Gastrocnemius medialis (tissue), 4 donors: ENCODE results near the gene ANAPC16. TPM values are rescaled to one million over a fixed set of nuclear protein-coding genes. Genes with fewer than 3 reads are reported as not detected.

Experiments used
- ATAC-seq, 2 donors: fragments of 150-250 bp; one replicate each; pipeline ENCODE4 v1.9.1; 2016
- DNase-seq, 2 donors: peaks; one replicate each; pipeline ENCODE4 v3.0.0-alpha.2; 2019
- H3K27ac ChIP-seq, 4 donors: fragments of 200-600 bp; sonication (generic); 1 replicate in 1 of 4; 2 replicates in 3 of 4; pipeline ENCODE4 v1.5.1; 2016 to 2018; ENCODE audit warnings: mild to moderate bottlenecking in 2 of 4, moderate library complexity in 1 of 4
- H3K27me3 ChIP-seq, 3 donors: fragments of 200-600 bp; sonication (generic) in 2 of 3; 1 replicate in 1 of 3; 2 replicates in 2 of 3; pipeline versions ENCODE4 v1.5.1 to v1.6.0; 2016 to 2019; ENCODE audit warnings: mild to moderate bottlenecking in 1 of 3, moderate library complexity in 1 of 3
- H3K36me3 ChIP-seq, 2 donors: fragments of 200-600 bp; sonication (generic) in 1 of 2; one replicate each; pipeline ENCODE4 v1.5.1; 2017 to 2018
- H3K4me1 ChIP-seq, 2 donors: fragments of 200-600 bp; sonication (generic) in 1 of 2; one replicate each; pipeline ENCODE4 v1.5.1; 2016 to 2017; ENCODE audit warnings: mild to moderate bottlenecking in 2 of 2
- H3K4me3 ChIP-seq, 4 donors: fragments of 200-600 bp; sonication (generic) in 3 of 4; 1 replicate in 1 of 4; 2 replicates in 3 of 4; pipeline ENCODE4 v1.5.1; 2016 to 2019; ENCODE audit warnings: mild to moderate bottlenecking in 2 of 4
- H3K9me3 ChIP-seq, 3 donors: fragments of 200-600 bp; sonication (generic) in 2 of 3; 1 replicate in 1 of 3; 2 replicates in 2 of 3; pipeline ENCODE4 v1.5.1; 2016 to 2019
- POLR2A ChIP-seq, 2 donors: fragments of 450-650 bp; IDR thresholded peaks; one replicate each; pipeline ENCODE4 v1.6.1; 2017; ENCODE audit warnings: antibody characterized with exemption in 2 of 2, mild to moderate bottlenecking in 2 of 2, moderate library complexity in 2 of 2
- in situ Hi-C, 4 donors: fragments of 200-750 bp; cut with MboI; loops; one replicate each; pipeline versions ENCODE4 v1.15.0 to v1.8.0; 2017; ENCODE audit warnings: low sequenced_read_pairs in 4 of 4
- intact Hi-C: fragments of 100-400 bp; cut with DNase I; formaldehyde crosslinking; loops from one replicate; pipeline ENCODE4 v1.15.1; 2023; ENCODE audit warnings: low total_unique reads
- total RNA-seq, 4 donors: library from RNA; depleted of rRNA; stranded (reverse); fragments of >200 nt; gene quantifications; one replicate each; pipeline versions ENCODE4 v1.1.0 to v1.2.3, GENCODE V29; 2016
- TF ChIP-seq, protein P1 (sequence below), 5 experiments: fragments of 450-650 bp in 3 of 5; fragments of 200-600 bp in 2 of 5; sonication (generic) in 2 of 5; IDR thresholded peaks in 4 of 5; conservative IDR thresholded peaks in 1 of 5; 1 replicate in 4 of 5; 2 replicates in 1 of 5; pipeline ENCODE4 v1.5.1; 2016 to 2019; ENCODE audit warnings: antibody characterized with exemption in 5 of 5, mild to moderate bottlenecking in 3 of 5, moderate library complexity in 3 of 5

Gene ANAPC16
- total RNA-seq, 4 donors from 2014 or later: 70.9 to 168 (median 105) TPM

DNA sequence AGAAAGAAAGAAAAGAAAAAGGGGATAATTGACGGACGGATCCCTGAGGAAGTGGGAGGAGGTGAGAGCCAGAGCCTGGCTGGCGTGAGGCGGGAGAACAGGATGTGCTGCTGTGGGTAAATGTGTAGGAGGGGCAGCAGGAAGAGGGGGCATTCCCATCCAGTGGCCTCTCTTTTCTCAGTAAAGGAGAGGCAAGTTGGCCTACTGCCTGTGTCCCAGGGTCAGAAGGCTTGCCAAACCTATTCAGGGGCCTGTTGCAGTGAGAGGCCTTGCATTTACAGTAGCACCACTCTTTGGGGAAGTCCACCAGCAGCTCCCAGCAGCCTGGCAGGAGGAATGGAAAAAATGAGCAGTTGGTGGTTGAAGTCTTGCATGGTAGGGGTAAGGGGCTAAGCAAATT lies 26.9 kb downstream of the ANAPC16 start:
- in situ Hi-C loops: loop anchor here in 1 of 4 donors (25.0 kb wide), 1 partner anchor 380 kb away; the partner anchor contains the start of gene PSAP
- intact Hi-C loops: no loop called here

GRCh38 chr10:72243822-72244437 lies 28.1 kb downstream of the ANAPC16 start:
- no peak overlapping the region for H3K4me3 ChIP-seq
- peak; percentile 64 to 88 for DNase-seq
- peak; percentile 11 to 18 for ATAC-seq
- peaks cover 76 to 78% of the 10 kb centered on the region in 2 donors for H3K4me1 ChIP-seq
- no peaks in the 10 kb centered on the region for H3K36me3 ChIP-seq
- in situ Hi-C loops (loop anchor here in 1 of 4 donors (25.0 kb wide), 1 partner anchor 382 kb away; the partner anchor contains the start of gene PSAP), intact Hi-C loops (no loop called here)
- peak overlapping the region; percentile 94 to 99 (median 98) for H3K27ac ChIP-seq
- TF ChIP-seq POLR2A (IDR thresholded peaks at IDR 0.05): peak in 1 of 2 donors; percentile 8
- TF ChIP-seq, protein P1, sequence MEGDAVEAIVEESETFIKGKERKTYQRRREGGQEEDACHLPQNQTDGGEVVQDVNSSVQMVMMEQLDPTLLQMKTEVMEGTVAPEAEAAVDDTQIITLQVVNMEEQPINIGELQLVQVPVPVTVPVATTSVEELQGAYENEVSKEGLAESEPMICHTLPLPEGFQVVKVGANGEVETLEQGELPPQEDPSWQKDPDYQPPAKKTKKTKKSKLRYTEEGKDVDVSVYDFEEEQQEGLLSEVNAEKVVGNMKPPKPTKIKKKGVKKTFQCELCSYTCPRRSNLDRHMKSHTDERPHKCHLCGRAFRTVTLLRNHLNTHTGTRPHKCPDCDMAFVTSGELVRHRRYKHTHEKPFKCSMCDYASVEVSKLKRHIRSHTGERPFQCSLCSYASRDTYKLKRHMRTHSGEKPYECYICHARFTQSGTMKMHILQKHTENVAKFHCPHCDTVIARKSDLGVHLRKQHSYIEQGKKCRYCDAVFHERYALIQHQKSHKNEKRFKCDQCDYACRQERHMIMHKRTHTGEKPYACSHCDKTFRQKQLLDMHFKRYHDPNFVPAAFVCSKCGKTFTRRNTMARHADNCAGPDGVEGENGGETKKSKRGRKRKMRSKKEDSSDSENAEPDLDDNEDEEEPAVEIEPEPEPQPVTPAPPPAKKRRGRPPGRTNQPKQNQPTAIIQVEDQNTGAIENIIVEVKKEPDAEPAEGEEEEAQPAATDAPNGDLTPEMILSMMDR (IDR thresholded peaks at IDR 0.05 in 4 of 5, conservative IDR thresholded peaks at IDR 0.05 in 1 of 5): peak in 2 of 5 experiments; percentile 13 to 27
- H3K27me3 ChIP-seq: no peaks in the 10 kb centered on the region
- no peaks in the 10 kb centered on the region for H3K9me3 ChIP-seq

More for the DNA sequence above, 26.9 kb downstream of the ANAPC16 start:
- TF ChIP-seq POLR2A (IDR thresholded peaks at IDR 0.05): no peak
- TF ChIP-seq, protein P1 (IDR thresholded peaks at IDR 0.05 in 4 of 5, conservative IDR thresholded peaks at IDR 0.05 in 1 of 5): no peak
- DNase-seq: peak; percentile 47 to 79
- Histone ChIP-seq H3K4me1 (peaks cover 73 to 75% of the 10 kb centered on the region in 2 donors), H3K27ac (peak overlapping the region; percentile 94 to 99 (median 98)), H3K4me3 (no peak overlapping the region), H3K9me3 (no peaks in the 10 kb centered on the region), H3K27me3 (no peaks in the 10 kb centered on the region), H3K36me3 (no peaks in the 10 kb centered on the region)
- ATAC-seq: peak in 1 of 2 donors; percentile 8

DNA sequence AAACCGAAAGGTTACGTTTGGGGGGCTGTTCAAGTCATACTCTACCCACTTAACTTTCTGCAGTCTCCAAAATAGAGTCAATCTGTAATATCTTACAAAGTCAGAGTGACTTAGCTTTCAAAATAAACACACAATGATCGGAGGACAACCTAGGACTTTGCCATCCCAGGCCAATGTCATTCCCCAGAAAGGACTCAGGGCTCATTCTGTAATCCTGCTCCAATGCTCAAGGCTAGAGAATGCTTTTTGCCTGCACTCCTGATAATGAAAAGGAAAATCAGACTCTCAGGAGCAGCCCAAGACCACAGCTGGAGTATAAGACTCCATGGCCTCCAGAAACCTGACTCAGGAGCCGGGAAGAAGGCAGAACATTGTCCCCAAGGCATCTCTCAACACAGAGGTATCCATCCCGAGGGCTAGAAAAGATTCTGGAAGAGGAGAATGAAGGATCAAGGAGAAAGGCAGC lies 28.8 kb downstream of the ANAPC16 start:
- Histone ChIP-seq H3K36me3 (no peaks in the 10 kb centered on the region), H3K4me1 (peaks cover 77 to 78% of the 10 kb centered on the region in 2 donors), H3K27me3 (no peaks in the 10 kb centered on the region), H3K27ac (peak overlapping the region; percentile 94 to 99 (median 98)), H3K9me3 (no peaks in the 10 kb centered on the region), H3K4me3 (no peak overlapping the region)
- TF ChIP-seq, protein P1 (IDR thresholded peaks at IDR 0.05 in 4 of 5, conservative IDR thresholded peaks at IDR 0.05 in 1 of 5): no peak
- TF ChIP-seq POLR2A (IDR thresholded peaks at IDR 0.05): no peak
- ATAC-seq (no peak), DNase-seq (no peak)
- intact Hi-C loops (no loop called here), in situ Hi-C loops (loop anchor here in 1 of 4 donors (25.0 kb wide), 1 partner anchor 382 kb away; the partner anchor contains the start of gene PSAP)

- no peaks in the 10 kb centered on the region for H3K36me3 ChIP-seq
- in situ Hi-C loops: loop anchor here in 1 of 4 donors (25.0 kb wide), 1 partner anchor 384 kb away; the partner anchor contains the start of gene PSAP
- no peak for TF ChIP-seq POLR2A (IDR thresholded peaks at IDR 0.05)
- TF ChIP-seq, protein P1 (IDR thresholded peaks at IDR 0.05 in 4 of 5, conservative IDR thresholded peaks at IDR 0.05 in 1 of 5): no peak
- no peak for ATAC-seq
- H3K4me3 ChIP-seq: no peak overlapping the region
- no peaks in the 10 kb centered on the region for H3K9me3 ChIP-seq
- H3K27me3 ChIP-seq: no peaks in the 10 kb centered on the region
- DNase-seq: no peak
- peaks cover 88 to 90% of the 10 kb centered on the region in 2 donors for H3K4me1 ChIP-seq
- peak overlapping the region; percentile 94 to 99 (median 98) for H3K27ac ChIP-seq
- intact Hi-C loops: no loop called here
These were observed 30.2 kb downstream of the ANAPC16 start for GRCh38 chr10:72245949-72246525.
